GM12872 (cell line): ENCODE measurements around the gene STRA6.

ENCODE experiments used
- CTCF ChIP-seq: IDR thresholded peaks from 3 replicates; pipeline ENCODE4 v1.5.1; 2011; ENCODE audit warnings: low read depth, mild to moderate bottlenecking, low read length, moderate library complexity; ENCODE audit not compliant: insufficient read depth

STRA6 gene

GRCh38 chr15:74209560-74209958 lies 7.0 kb upstream of the STRA6 start:
- no peak for TF ChIP-seq CTCF

- TF ChIP-seq CTCF = no peak
Observed at GRCh38 chr15:74208901-74209559, 6.4 kb upstream of the STRA6 start.

GRCh38 chr15:74208496-74208895 lies 5.9 kb upstream of the STRA6 start:
- TF ChIP-seq CTCF = no peak

GRCh38 chr15:74207652-74208440 lies 5.3 kb upstream of the STRA6 start:
- no peak for TF ChIP-seq CTCF

GRCh38 chr15:74206801-74207281 lies 4.3 kb upstream of the STRA6 start:
- no peak for TF ChIP-seq CTCF

- no peak for TF ChIP-seq CTCF
Observed at GRCh38 chr15:74205582-74205947, 3.0 kb upstream of the STRA6 start.

GRCh38 chr15:74203914-74204431 lies 1.4 kb upstream of the STRA6 start:
- no peak for TF ChIP-seq CTCF
